Subcutaneous abdominal adipose tissue (tissue), 5 donors: Measurements from ENCODE around the gene PPP1CB.
A peak's percentile ranks its signal among the peaks of the same experiment; 100 is the strongest.

ENCODE experiments used
- H3K27ac ChIP-seq: one replicate; pipeline ENCODE4 v1.7.0; 2013; ENCODE audit warnings: low read depth, mild to moderate bottlenecking, inconsistent platforms, low read length, moderate library complexity
- H3K27me3 ChIP-seq, 5 donors: one replicate each; pipeline ENCODE4 v1.7.0; 2013; ENCODE audit warnings: low read length in 5 of 5, inconsistent platforms in 1 of 5; ENCODE audit not compliant: control insufficient read depth in 5 of 5, insufficient read depth in 4 of 5
- H3K36me3 ChIP-seq, 5 donors: one replicate each; pipeline ENCODE4 v1.7.0; 2013; ENCODE audit warnings: low read length in 5 of 5; ENCODE audit not compliant: control insufficient read depth in 5 of 5, insufficient read depth in 5 of 5
- H3K4me1 ChIP-seq, 5 donors: one replicate each; pipeline ENCODE4 v1.7.0; 2013; ENCODE audit warnings: low read length in 5 of 5, mild to moderate bottlenecking in 3 of 5, moderate library complexity in 1 of 5; ENCODE audit not compliant: control insufficient read depth in 5 of 5, insufficient read depth in 5 of 5
- H3K4me3 ChIP-seq, 5 donors: one replicate each; pipeline ENCODE4 v1.7.0; 2013; ENCODE audit warnings: low read length in 5 of 5, low read depth in 1 of 5
- H3K9ac ChIP-seq, 5 donors: one replicate each; pipeline ENCODE4 v1.7.0; 2013; ENCODE audit warnings: low read length in 5 of 5, mild to moderate bottlenecking in 4 of 5, moderate library complexity in 3 of 5
- H3K9me3 ChIP-seq, 5 donors: one replicate each; pipeline ENCODE4 v1.7.0; 2013; ENCODE audit warnings: low read length in 5 of 5; ENCODE audit not compliant: control insufficient read depth in 5 of 5
- donor health status: healthy.
- donor health status: healthy.
- donor health status: healthy.
- donor health status: healthy.
- donor health status: healthy.

Gene PPP1CB

GRCh38 chr2:28751956-28752630, 463 bp downstream of the PPP1CB start:
- Histone ChIP-seq H3K9me3 (no peaks in the 10 kb centered on the region), H3K4me1 (peaks cover 2 to 52% (median 43%) of the 10 kb centered on the region in 5 donors), H3K9ac (peak overlapping the region; percentile 75 to 97 (median 96)), H3K27me3 (no peaks in the 10 kb centered on the region), H3K36me3 (no peaks in the 10 kb centered on the region), H3K27ac (peak overlapping the region; percentile 96), H3K4me3 (peak overlapping the region; percentile 87 to 98 (median 91))

GRCh38 chr2:28752631-28753376, 1.2 kb downstream of the PPP1CB start:
- Histone ChIP-seq H3K9ac (peak overlapping the region; percentile 75 to 97 (median 96)), H3K9me3 (no peaks in the 10 kb centered on the region), H3K4me3 (peak overlapping the region; percentile 87 to 98 (median 91)), H3K36me3 (no peaks in the 10 kb centered on the region), H3K4me1 (peaks cover 2 to 55% (median 48%) of the 10 kb centered on the region in 5 donors), H3K27me3 (no peaks in the 10 kb centered on the region), H3K27ac (peak overlapping the region; percentile 96)

- Histone ChIP-seq H3K27ac (no peak overlapping the region), H3K36me3 (peaks cover 0 to 3% (median 0%) of the 10 kb centered on the region in 5 donors), H3K4me1 (peaks cover 4 to 63% (median 60%) of the 10 kb centered on the region in 5 donors), H3K9me3 (no peaks in the 10 kb centered on the region), H3K4me3 (no peak overlapping the region), H3K27me3 (no peaks in the 10 kb centered on the region), H3K9ac (peak overlapping the region in 3 of 5 donors; percentile 13 to 32 (median 19))
Measured at GRCh38 chr2:28754321-28754720, 2.7 kb downstream of the PPP1CB start.

GRCh38 chr2:28755421-28755820, 3.8 kb downstream of the PPP1CB start:
- H3K27ac ChIP-seq, result peak overlapping the region; percentile 7
- H3K27me3 ChIP-seq, result no peaks in the 10 kb centered on the region
- peak overlapping the region in 1 of 5 donors; percentile 25 for H3K9ac ChIP-seq
- H3K4me3 ChIP-seq, result no peak overlapping the region
- H3K4me1 ChIP-seq, result peaks cover 4 to 60% (median 56%) of the 10 kb centered on the region in 5 donors
- no peaks in the 10 kb centered on the region for H3K9me3 ChIP-seq
- H3K36me3 ChIP-seq, result peaks cover 4 to 5% (median 5%) of the 10 kb centered on the region in 5 donors

- H3K4me1 ChIP-seq, result peaks cover 2 to 57% (median 54%) of the 10 kb centered on the region in 5 donors
- no peak overlapping the region for H3K27ac ChIP-seq
- H3K36me3 ChIP-seq, result peaks cover 4 to 13% (median 6%) of the 10 kb centered on the region in 5 donors
- H3K27me3 ChIP-seq, result no peaks in the 10 kb centered on the region
- no peak overlapping the region for H3K9ac ChIP-seq
- no peaks in the 10 kb centered on the region for H3K9me3 ChIP-seq
- no peak overlapping the region for H3K4me3 ChIP-seq
Measured at GRCh38 chr2:28758459-28758858, 6.8 kb downstream of the PPP1CB start.

- H3K27me3 ChIP-seq, result no peaks in the 10 kb centered on the region
- H3K9me3 ChIP-seq, result no peaks in the 10 kb centered on the region
- peaks cover 4 to 42% (median 32%) of the 10 kb centered on the region in 5 donors for H3K4me1 ChIP-seq
- H3K4me3 ChIP-seq, result no peak overlapping the region
- no peak overlapping the region for H3K9ac ChIP-seq
- peaks cover 4 to 13% (median 6%) of the 10 kb centered on the region in 5 donors for H3K36me3 ChIP-seq
- H3K27ac ChIP-seq, result no peak overlapping the region
Measured at GRCh38 chr2:28761420-28761819, 9.8 kb downstream of the PPP1CB start.

GRCh38 chr2:28764909-28765711, 13.5 kb downstream of the PPP1CB start:
- no peak overlapping the region for H3K9ac ChIP-seq
- no peaks in the 10 kb centered on the region for H3K27me3 ChIP-seq
- no peak overlapping the region for H3K27ac ChIP-seq
- H3K9me3 ChIP-seq, result no peaks in the 10 kb centered on the region
- no peak overlapping the region for H3K4me3 ChIP-seq
- H3K4me1 ChIP-seq, result peaks cover 2 to 25% (median 20%) of the 10 kb centered on the region in 5 donors
- H3K36me3 ChIP-seq, result peaks cover 0 to 10% (median 4%) of the 10 kb centered on the region in 5 donors

- no peaks in the 10 kb centered on the region for H3K27me3 ChIP-seq
- peaks cover 2 to 30% (median 20%) of the 10 kb centered on the region in 5 donors for H3K4me1 ChIP-seq
- H3K36me3 ChIP-seq, result peaks cover 0 to 6% (median 0%) of the 10 kb centered on the region in 5 donors
- no peak overlapping the region for H3K9ac ChIP-seq
- no peak overlapping the region for H3K4me3 ChIP-seq
- no peak overlapping the region for H3K27ac ChIP-seq
- H3K9me3 ChIP-seq, result no peaks in the 10 kb centered on the region
Measured at GRCh38 chr2:28766070-28766469, 14.4 kb downstream of the PPP1CB start.

- H3K9ac ChIP-seq, result no peak overlapping the region
- no peaks in the 10 kb centered on the region for H3K9me3 ChIP-seq
- H3K4me1 ChIP-seq, result peaks cover 2 to 31% (median 18%) of the 10 kb centered on the region in 5 donors
- no peak overlapping the region for H3K4me3 ChIP-seq
- H3K36me3 ChIP-seq, result no peaks in the 10 kb centered on the region
- no peak overlapping the region for H3K27ac ChIP-seq
- H3K27me3 ChIP-seq, result no peaks in the 10 kb centered on the region
Measured at GRCh38 chr2:28767337-28767736, 15.7 kb downstream of the PPP1CB start.
